Measurements from ENCODE around the gene WDR64.

- TF ChIP-seq CTCF (IDR thresholded peaks at IDR 0.05): no peak
- no peak for TF ChIP-seq POLR2A (IDR thresholded peaks at IDR 0.05)
Observed at GRCh38 chr1:241714321-241715218, 62.5 kb downstream of the WDR64 start.
